Endothelial cell of umbilical vein (primary cell): ENCODE data around the gene SAT1.

Experiments used
- CTCF ChIP-seq, 2 donors: IDR thresholded peaks; 1 replicate in 1 of 2; 2 replicates in 1 of 2; pipeline ENCODE4 v1.5.1; 2011; ENCODE audit warnings: low read length in 2 of 2, mild to moderate bottlenecking in 2 of 2, moderate library complexity in 2 of 2, control low read depth in 1 of 2, inconsistent platforms in 1 of 2, low read depth in 1 of 2; ENCODE audit not compliant: insufficient read depth in 1 of 2; ENCODE audit errors: extremely low read depth in 1 of 2
- EZH2 ChIP-seq: IDR thresholded peaks from 2 replicates; pipeline ENCODE4 v1.6.1; 2012; ENCODE audit warnings: borderline replicate concordance, low read depth, mild to moderate bottlenecking, moderate library complexity, low read length, inconsistent platforms; ENCODE audit not compliant: severe bottlenecking
- POLR2A ChIP-seq: IDR thresholded peaks from 2 replicates; pipeline ENCODE4 v1.6.1; 2012; ENCODE audit warnings: low read depth, mild to moderate bottlenecking, control low read depth, low read length

- TF ChIP-seq CTCF (IDR thresholded peaks at IDR 0.05; ENCODE audit: extremely low read depth in 1 of 2, insufficient read depth in 1 of 2, low read depth in 1 of 2, low read length in 2 of 2): no peak
- TF ChIP-seq EZH2: no peak
- TF ChIP-seq POLR2A: no peak
Observed at GRCh38 chrX:23776363-23776762, 6.6 kb upstream of the SAT1 start.
